HL-60/S4 (cell line): ENCODE results near the gene IL3.

Experiments used
- in situ Hi-C: fragments of 300-500 bp; cut with MboI; formaldehyde crosslinking; loops from 2 replicates; pipeline ENCODE4 v1.14.3; 2022; ENCODE audit warnings: low sequenced_read_pairs

Gene IL3

GRCh38 chr5:132024789-132025402 lies 35.6 kb upstream of the IL3 start:
- in situ Hi-C loops = loop anchor here (25.0 kb wide), 2 partner anchors 438 to 588 kb away; no protein-coding TSS in a partner anchor

- in situ Hi-C loops = no loop called here
These were observed 35.0 kb upstream of the IL3 start for GRCh38 chr5:132025403-132025971.

- in situ Hi-C loops = no loop called here
These were observed 33.9 kb upstream of the IL3 start for GRCh38 chr5:132026516-132027008.

- in situ Hi-C loops = no loop called here
These were observed 33.4 kb upstream of the IL3 start for GRCh38 chr5:132027027-132027426.

- in situ Hi-C loops = no loop called here
These were observed 30.7 kb upstream of the IL3 start for GRCh38 chr5:132029609-132030330.

- in situ Hi-C loops = no loop called here
These were observed 29.8 kb upstream of the IL3 start for GRCh38 chr5:132030610-132031009.

GRCh38 chr5:132032196-132032595 lies 28.3 kb upstream of the IL3 start:
- in situ Hi-C loops = no loop called here

GRCh38 chr5:132033122-132033521 lies 27.3 kb upstream of the IL3 start:
- in situ Hi-C loops = no loop called here

- in situ Hi-C loops = no loop called here
These were observed 23.1 kb upstream of the IL3 start for GRCh38 chr5:132037353-132037752.

- in situ Hi-C loops = no loop called here
These were observed 16.2 kb upstream of the IL3 start for GRCh38 chr5:132044207-132044606.

- in situ Hi-C loops = no loop called here
These were observed 13.6 kb upstream of the IL3 start for GRCh38 chr5:132046880-132047299.

- in situ Hi-C loops = no loop called here
These were observed 11.4 kb upstream of the IL3 start for GRCh38 chr5:132049093-132049492.

- in situ Hi-C loops = no loop called here
These were observed 10.9 kb upstream of the IL3 start for GRCh38 chr5:132049559-132049958.

- in situ Hi-C loops = no loop called here
These were observed 10.3 kb upstream of the IL3 start for GRCh38 chr5:132050136-132050535.

GRCh38 chr5:132050661-132051552 lies 9.5 kb upstream of the IL3 start:
- in situ Hi-C loops = no loop called here

- in situ Hi-C loops = no loop called here
These were observed 7.9 kb upstream of the IL3 start for GRCh38 chr5:132052520-132052919.

GRCh38 chr5:132053483-132053882 lies 7.0 kb upstream of the IL3 start:
- in situ Hi-C loops = no loop called here

GRCh38 chr5:132054031-132054696 lies 6.3 kb upstream of the IL3 start:
- in situ Hi-C loops = no loop called here

GRCh38 chr5:132054697-132055440 lies 5.6 kb upstream of the IL3 start:
- in situ Hi-C loops = no loop called here

- in situ Hi-C loops = no loop called here
These were observed 5.0 kb upstream of the IL3 start for GRCh38 chr5:132055441-132055807.
